Activated T-cell treated with anti-CD3 and anti-CD28 coated beads, Interleukin-2, amount 50 U/mL, for 48 hours (primary cell): ENCODE data around the gene CD33.

Experiments used
- DNase-seq, 2 experiments: peaks; one replicate each; pipeline ENCODE4 v3.0.0-alpha.2; 2020

CD33 gene

GRCh38 chr19:51259348-51260245 lies 34.7 kb downstream of the CD33 start:
- DNase-seq = peak; percentile 71

- DNase-seq = no peak
These were observed 38.9 kb downstream of the CD33 start for GRCh38 chr19:51263808-51264207.

- DNase-seq = no peak
These were observed 46.2 kb downstream of the CD33 start for GRCh38 chr19:51271067-51271466.

- peak; percentile 27 to 42 for DNase-seq
These were observed 47.4 kb downstream of the CD33 start for GRCh38 chr19:51272183-51272810.

GRCh38 chr19:51274049-51274770 lies 49.3 kb downstream of the CD33 start:
- DNase-seq = no peak

GRCh38 chr19:51277112-51277511 lies 52.2 kb downstream of the CD33 start:
- no peak for DNase-seq

GRCh38 chr19:51282335-51282734 lies 57.5 kb downstream of the CD33 start:
- DNase-seq = no peak

GRCh38 chr19:51285682-51286081 lies 60.8 kb downstream of the CD33 start:
- no peak for DNase-seq
